Hematopoietic multipotent progenitor cell treated with erythropoietin and hydrocortisone succinate and interleukin-3 and kit ligand, for 17 days (in vitro differentiated cells): ENCODE measurements around the gene YTHDC1.

ENCODE experiments used
- DNase-seq: peaks from one replicate; pipeline ENCODE4 v3.0.0-alpha.2; 2015; ENCODE audit warnings: low spot score

Gene YTHDC1

GRCh38 chr4:68358988-68359387, 9.1 kb upstream of the YTHDC1 start:
- DNase-seq = no peak

- DNase-seq = no peak
These were observed 2.9 kb upstream of the YTHDC1 start for GRCh38 chr4:68352791-68353190.

- DNase-seq = peak; percentile 66
These were observed 626 bp downstream of the YTHDC1 start for GRCh38 chr4:68349279-68349648.

GRCh38 chr4:68348577-68348976, 1.3 kb downstream of the YTHDC1 start:
- peak; percentile 51 for DNase-seq

DNA sequence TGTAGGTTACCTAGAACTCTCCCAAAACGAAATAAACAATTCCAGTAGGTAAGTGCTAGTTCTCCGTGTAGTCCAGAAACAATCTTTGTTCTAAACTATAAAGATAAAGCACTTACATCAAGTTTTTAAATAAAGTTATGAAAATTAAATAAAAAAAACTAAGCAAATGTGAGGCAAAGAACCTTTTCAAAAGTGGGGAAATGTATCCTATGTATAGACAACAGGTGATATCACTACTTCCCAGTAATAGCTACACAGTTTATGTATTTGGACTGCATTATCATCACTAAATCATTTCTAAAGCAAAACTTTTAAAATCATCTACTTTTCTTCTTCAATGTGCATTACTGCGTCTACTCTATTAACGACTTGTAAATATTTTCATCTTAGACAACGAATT, 2.0 kb downstream of the YTHDC1 start:
- peak; percentile 36 for DNase-seq

GRCh38 chr4:68346461-68346860, 3.4 kb downstream of the YTHDC1 start:
- peak; percentile 29 for DNase-seq

GRCh38 chr4:68344785-68345184, 5.1 kb downstream of the YTHDC1 start:
- no peak for DNase-seq

DNA sequence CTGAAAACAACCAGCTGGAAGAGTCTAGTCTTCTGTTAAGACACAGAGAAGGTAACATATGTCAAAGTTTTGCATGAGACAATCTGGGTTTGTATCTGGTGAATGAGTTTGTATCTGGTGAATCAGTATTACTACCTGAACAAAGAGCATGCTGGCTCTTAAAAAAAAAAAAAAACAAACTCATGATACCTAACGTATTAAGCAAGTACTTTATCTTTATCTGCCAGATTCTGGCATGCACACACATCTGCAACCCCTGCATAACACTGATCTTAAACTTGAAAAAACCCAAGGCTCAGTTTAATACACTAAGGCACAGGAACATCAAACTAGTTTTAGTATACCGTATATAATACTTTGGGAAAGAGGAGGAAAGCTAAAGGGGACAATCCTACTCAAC, 5.8 kb downstream of the YTHDC1 start:
- DNase-seq = peak; percentile 49

GRCh38 chr4:68342134-68342533, 7.8 kb downstream of the YTHDC1 start:
- DNase-seq = peak; percentile 63

- DNase-seq = no peak
These were observed 11.3 kb downstream of the YTHDC1 start for GRCh38 chr4:68338625-68339024.

- no peak for DNase-seq
These were observed 12.4 kb downstream of the YTHDC1 start for GRCh38 chr4:68337522-68337921.

- DNase-seq = no peak
These were observed 12.9 kb downstream of the YTHDC1 start for GRCh38 chr4:68337004-68337403.

DNA sequence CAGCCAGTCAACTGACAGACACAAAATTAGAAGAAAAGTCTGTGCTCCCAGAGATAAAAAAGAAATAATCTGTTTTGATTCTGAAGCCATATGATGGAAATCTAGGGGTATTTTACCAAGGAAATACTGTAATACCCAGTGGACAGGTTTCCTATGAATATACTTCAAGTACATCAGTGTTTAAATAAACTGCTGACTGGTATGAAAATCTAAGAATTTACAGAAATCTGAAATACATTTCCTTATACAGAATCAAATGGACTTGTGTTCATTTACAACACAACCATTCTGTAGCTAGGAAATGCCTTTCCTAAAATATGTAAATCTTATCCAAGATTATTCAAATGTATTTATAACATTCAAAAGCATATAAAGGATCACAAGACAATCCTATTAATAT, 13.4 kb downstream of the YTHDC1 start:
- DNase-seq = no peak

DNA sequence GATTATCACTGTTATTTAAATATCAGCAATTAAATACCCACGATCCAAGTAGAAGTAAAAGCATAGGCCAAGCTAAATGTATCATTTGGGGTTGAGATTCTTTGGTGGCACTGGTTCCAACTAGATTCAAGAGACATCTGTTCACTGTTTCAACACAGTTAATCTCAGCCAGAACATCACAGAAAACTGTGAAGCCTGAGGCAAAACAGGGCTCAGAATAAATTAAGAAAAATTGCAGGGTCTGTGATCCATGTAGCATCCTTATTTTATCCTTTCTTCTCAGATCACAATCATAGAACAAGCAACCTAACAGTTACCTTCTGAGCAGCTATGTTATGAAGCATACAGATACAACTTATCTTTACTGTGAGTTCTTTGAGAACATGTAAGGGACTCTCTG, 23.7 kb downstream of the YTHDC1 start:
- DNase-seq = no peak

- DNase-seq = no peak
These were observed 25.2 kb downstream of the YTHDC1 start for GRCh38 chr4:68324519-68325262.

- no peak for DNase-seq
These were observed 30.9 kb downstream of the YTHDC1 start for GRCh38 chr4:68319040-68319439.

DNA sequence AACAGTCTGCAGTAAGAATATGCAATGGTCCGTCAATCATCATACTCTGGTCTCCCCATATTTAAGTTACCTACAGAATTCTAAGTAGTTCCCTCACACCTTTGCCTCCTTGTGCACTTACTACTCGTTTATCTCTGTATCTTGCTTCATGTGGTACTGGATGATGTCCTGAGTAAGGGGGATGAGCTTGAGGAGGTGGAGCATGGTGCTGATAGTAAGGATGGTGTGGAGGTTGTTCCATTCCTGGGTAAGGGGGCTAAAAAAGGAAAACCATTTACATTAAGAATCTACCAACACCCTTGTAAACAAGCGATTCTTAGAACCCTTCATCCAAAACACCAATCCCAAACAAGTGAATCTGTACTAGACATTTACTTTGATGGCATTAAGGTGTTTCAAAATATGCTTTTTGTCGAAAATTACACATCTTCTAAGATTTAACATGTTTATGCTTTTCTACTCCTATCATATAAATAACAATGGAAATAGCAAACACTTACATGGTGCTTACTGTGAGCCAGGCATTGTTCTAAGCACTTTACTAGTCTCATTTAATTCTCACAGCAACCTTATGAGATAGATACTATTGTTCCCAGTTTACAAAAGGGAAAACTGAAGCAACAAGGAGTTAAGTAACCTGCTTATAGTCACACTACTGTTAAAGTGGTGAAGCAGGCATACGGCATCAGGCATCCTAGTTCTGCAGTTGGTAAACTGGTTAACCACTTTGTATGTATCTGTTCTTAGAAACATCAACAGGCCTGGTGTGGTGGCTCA, 33.5 kb downstream of the YTHDC1 start:
- no peak for DNase-seq

GRCh38 chr4:68310651-68311247, 39.1 kb downstream of the YTHDC1 start:
- DNase-seq = no peak

GRCh38 chr4:68304731-68305130, 45.2 kb downstream of the YTHDC1 start:
- DNase-seq = no peak

GRCh38 chr4:68299492-68300457, 50.1 kb downstream of the YTHDC1 start:
- DNase-seq = no peak

GRCh38 chr4:68297137-68297536, 52.8 kb downstream of the YTHDC1 start:
- DNase-seq = no peak

DNA sequence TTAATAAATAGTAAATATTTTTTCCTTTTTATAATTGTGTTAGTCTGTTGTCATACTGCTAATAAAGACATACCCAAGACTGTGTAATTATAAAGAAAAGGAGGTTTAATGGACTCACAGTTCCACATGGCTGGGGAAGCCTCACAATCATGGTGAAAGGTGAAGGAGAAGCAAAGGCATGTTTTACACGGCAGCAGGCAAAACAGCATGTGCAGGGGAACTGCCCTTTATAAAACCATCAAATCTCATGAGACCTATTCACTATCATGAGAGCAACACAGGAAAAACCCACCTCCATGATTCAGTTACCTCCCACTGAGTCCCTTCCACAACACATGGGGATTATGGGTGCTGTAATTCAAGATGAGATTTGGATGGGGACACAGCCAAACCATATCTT, 58.6 kb downstream of the YTHDC1 start:
- DNase-seq = no peak
